GM21825 (cell line): ENCODE data around the gene STIM1.

Source experiments
- ATAC-seq: cut with Tn5 transposase; IDR thresholded peaks from one replicate; pipeline ENCODE4 v1.9.1; 2021; ENCODE audit warnings: mild to moderate bottlenecking, moderate library complexity; ENCODE audit not compliant: unreplicated experiment

Gene STIM1

GRCh38 chr11:3830088-3830487 is 25.4 kb upstream of the STIM1 start:
- no peak for ATAC-seq

- no peak for ATAC-seq
Measured at GRCh38 chr11:3830730-3831129, 24.7 kb upstream of the STIM1 start.

GRCh38 chr11:3831378-3832239 is 23.9 kb upstream of the STIM1 start:
- no peak for ATAC-seq

DNA sequence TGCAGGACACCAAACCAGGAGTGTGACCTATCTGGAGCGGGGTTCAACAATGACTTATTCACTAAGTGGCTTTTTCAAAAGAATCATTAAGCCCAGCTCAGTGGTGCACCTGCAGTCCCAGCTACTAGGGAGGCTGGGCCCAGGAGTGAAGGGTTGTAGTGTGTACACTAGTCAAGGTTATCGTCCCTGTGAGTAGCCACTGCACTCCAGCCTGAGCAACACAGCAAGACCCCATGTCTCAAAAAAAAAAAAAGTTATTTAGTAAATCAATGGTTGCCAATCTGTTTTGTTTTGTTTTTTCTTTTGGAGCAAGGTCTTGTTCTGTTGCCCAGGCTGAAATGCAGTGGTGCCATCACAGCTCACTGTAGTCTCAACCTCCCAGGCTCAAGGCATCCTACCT is 22.6 kb upstream of the STIM1 start:
- ATAC-seq: no peak

DNA sequence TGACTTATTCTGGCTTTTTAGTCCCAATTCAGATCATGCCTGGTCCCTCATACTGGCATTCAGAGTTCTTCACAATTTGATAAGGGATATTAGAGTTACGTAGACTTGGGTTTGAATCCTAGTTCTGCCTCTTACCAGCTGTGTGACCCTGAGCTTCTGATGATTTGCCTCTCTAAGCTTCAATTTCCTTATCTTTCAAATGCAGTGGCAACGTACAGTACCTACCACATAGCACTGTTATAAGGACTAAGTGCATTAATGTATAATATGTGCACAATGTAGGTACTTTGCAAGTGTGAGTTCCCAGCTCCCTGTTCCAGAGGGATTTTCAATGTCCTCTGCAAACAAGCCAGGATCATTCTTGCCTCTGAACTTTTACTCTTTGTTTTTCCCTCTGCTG is 22.0 kb upstream of the STIM1 start:
- ATAC-seq: no peak

GRCh38 chr11:3834349-3834663 is 21.2 kb upstream of the STIM1 start:
- no peak for ATAC-seq

- no peak for ATAC-seq
Measured at GRCh38 chr11:3834664-3835461, 20.6 kb upstream of the STIM1 start.

- no peak for ATAC-seq
Measured at GRCh38 chr11:3835751-3836150, 19.7 kb upstream of the STIM1 start.

DNA sequence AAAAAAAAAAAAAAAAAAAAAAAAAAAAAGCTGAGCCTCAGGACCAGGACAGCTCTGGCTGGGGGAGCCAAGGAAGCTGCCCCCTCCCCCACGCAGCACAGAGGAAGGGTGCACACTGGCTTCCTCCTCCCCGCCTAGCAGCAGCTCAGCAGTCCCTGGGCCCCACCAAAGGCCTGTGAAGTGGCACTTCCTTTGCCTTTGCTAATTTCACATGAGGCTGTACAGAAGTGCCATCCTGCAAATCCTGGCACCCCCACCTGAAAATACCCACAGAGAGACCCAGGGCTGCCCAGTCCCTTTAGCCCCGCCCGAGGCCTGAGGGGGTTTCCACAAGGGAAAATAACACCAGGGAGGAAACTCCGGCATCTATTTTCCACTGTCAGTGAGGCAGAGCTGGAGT is 18.6 kb upstream of the STIM1 start:
- no peak for ATAC-seq

- ATAC-seq: no peak
Measured at GRCh38 chr11:3837793-3838192, 17.7 kb upstream of the STIM1 start.

GRCh38 chr11:3838504-3838903 is 17.0 kb upstream of the STIM1 start:
- no peak for ATAC-seq

DNA sequence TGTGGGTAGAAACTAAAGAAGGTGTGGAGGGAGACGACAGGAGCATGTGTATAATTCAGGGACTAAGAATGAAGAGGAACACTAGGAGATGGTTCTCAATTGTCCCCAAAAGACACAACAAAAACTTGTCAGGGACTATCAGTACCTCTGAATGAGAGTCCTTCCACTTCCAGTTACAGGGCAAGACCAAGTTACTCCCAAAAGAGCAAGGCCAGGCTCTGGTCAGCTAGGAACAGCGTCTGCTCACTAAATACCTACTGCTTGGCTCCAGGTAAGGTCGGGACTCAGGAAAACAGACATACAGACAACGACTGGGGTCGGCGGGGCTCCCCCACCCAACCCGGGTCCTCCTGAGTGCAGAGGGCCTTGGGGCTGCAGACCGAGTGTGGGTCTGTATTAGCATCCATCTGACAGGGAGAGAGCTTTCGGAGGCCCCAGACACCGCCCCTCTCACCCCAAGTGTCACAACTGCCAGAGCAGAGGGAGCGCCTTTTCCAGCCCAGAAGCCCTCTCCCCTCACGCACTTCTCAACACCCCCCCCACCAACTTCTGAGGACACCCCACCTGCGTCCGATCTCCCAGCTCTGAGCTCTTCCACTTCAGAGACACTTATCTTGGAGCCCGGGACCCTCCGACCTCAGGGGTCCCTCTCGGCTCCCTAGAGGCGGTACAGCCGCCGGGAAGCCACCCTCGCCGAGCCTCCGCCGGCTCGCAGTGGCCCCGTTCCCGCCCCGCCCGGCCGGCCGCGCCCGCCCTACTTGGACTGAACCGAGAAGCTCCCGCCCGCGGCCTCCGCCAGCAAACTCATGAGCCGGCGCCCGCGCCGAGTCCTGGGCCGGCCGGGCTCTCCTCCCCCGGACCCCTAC is 15.2 kb upstream of the STIM1 start:
- ATAC-seq: no peak

DNA sequence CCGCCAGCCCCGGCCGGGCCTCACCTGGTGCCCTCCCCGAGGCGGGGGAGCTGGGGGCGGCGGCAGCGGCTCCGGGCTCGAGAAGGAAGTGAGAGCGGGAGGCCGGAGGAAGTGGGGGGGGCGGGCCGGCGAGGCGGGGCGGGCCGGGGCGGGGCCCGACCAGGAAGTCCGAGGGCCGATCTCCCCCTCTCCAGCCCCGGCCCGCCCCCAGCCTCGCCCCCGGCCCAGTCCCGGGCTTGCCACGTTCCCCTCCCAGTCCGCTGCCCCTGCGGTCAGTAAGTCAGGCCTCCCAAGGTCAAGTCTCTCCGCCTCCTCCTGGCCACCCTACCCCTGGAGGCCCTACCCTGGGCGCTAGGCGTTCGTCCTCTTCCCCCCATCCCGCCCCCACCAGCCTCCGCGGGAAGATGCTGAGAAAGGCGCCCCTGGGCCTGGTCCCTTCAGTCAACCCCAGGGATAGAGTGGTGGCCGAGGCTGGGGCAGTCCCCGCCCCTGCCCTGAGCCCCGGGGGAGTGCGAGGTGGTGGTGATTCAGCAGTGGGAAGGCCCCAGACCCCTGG is 14.5 kb upstream of the STIM1 start, which contains the start of gene RHOG:
RHOG (minus strand) TSS at position 90 of the 556 bp plus-strand sequence. CDS start 12,821 bp downstream, outside the sequence.
- peak; percentile 53 for ATAC-seq

DNA sequence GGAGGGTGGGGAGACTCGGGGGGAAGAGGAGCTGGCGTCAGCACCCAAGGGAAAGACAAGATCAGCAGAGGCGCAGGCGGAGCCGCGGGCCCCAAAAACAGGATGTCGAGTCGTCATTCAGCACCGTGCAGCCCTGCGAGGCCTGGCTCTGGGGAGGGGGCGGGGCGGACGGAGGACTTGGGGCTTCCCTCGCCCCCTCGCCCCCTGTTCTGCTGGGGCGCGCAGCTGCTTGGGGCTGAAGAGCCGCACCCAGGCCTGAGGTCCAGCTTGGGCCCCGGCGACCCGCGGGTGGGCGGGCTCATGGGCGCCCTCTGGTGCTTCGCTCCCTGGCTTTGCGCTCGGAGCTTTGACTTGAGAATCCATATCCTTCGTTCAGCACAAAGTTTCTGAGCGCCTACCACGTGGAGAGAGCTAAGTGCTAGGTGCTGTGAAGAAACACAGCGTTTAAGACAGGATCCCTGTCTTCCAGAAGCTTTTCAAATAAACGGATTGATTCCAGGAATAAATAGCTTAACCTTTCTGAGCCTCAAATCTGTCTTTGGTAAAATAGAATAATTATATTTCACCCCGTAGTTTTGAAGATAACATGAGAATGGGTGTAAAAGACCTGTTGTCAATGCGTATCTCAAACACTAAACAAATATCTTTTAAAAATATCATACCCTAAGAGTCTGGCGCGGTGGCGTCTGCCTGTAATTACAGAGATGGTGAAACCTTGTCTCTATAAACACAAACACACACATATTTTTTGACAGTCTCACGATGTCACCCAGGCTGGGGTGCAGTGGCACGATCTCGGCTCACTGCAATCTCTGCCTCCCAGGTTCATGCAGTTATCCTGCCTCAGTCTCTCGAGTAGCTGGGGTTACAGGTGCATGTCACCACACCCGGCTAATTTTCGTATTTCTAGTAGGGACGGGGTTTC is 13.8 kb upstream of the STIM1 start:
- peak; percentile 46 for ATAC-seq

DNA sequence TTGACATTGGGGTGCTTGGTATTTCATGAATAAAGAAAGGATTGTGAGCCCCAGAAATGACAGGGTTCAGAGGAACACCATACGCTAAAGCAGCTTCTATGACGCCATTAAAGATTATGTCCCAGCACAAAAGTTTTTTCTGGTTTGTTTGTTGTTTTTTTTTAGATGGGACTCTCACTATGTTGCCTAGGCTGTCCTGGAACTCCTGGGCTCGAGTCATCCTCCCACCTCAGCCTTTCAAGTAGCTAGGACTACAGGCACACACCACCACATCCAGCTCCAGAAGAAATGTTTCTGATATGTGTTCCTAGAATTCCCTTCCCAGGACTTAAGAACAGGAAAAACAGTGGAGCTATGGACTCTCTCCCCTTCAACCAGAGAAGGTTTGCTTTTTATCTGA is 12.1 kb upstream of the STIM1 start:
- no peak for ATAC-seq

- ATAC-seq: no peak
Measured at GRCh38 chr11:3845246-3845645, 10.2 kb upstream of the STIM1 start.

DNA sequence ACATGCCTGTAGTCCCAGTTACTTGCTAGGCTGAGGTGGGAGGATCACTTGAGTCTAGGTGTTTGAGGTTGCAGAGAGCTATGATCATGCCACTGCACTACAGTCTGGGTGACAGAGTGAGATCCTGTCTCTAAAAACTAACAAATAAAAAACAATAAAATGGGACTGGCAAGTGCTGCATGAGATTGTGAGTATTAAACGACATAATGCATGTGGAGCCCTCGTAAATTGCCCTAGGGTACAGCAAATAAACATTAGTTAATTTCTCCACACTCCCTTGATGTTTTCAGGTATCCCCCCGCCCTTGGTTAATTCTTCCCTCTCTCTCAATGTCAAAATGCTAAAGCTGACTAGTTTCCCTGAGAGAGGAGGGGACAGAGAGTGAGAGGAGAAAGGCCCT is 9.8 kb upstream of the STIM1 start:
- ATAC-seq: no peak

- peak; percentile 43 for ATAC-seq
Measured at GRCh38 chr11:3849297-3849874, 6.1 kb upstream of the STIM1 start.

DNA sequence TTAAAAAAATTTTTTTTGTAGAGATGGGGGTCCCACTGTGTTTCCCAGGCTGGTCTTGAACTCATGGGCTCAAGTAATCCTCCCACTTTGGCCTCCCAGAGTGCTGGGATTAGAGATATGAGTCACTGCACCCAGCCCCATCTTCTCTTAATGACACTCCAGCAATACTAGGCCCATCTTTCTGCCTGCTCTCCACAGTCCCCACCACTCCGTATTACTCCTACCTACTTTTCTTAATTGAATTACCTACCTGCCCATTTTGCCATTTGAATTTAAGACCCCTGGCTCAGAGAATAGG is 2.0 kb upstream of the STIM1 start:
- ATAC-seq: no peak
